WTC11 (cell line): Measurements from ENCODE around the gene SCAI.

Source experiments
- FOXP1 ChIP-seq: sonication (generic); formaldehyde crosslinking; IDR thresholded peaks from 2 replicates; pipeline ENCODE4 v1.8.0; 2022; ENCODE audit warnings: missing genetic modification reagents, mild to moderate bottlenecking, moderate library complexity, borderline replicate concordance
- NR2C2 ChIP-seq: sonication (generic); formaldehyde crosslinking; IDR thresholded peaks from 2 replicates; pipeline ENCODE4 v1.8.0; 2022; ENCODE audit warnings: mild to moderate bottlenecking, missing genetic modification reagents
- ZNF423 ChIP-seq: fragments of 250-450 bp; sonication (Bioruptor Pico); IDR thresholded peaks from 2 replicates; pipeline ENCODE4 v2.1.2; 2022; ENCODE audit warnings: mild to moderate bottlenecking, moderate library complexity
- TF ChIP-seq, protein P1 (sequence below): fragments of 200-600 bp; IDR thresholded peaks from 2 replicates; pipeline ENCODE4 v1.8.0; 2022; ENCODE audit warnings: antibody characterized with exemption

GRCh38 chr9:125141751-125142150 lies 1.6 kb downstream of the SCAI start:
- TF ChIP-seq NR2C2 (CRISPR knock-in tag) = no peak
- TF ChIP-seq FOXP1 (CRISPR knock-in tag) = no peak
- TF ChIP-seq, protein P1, sequence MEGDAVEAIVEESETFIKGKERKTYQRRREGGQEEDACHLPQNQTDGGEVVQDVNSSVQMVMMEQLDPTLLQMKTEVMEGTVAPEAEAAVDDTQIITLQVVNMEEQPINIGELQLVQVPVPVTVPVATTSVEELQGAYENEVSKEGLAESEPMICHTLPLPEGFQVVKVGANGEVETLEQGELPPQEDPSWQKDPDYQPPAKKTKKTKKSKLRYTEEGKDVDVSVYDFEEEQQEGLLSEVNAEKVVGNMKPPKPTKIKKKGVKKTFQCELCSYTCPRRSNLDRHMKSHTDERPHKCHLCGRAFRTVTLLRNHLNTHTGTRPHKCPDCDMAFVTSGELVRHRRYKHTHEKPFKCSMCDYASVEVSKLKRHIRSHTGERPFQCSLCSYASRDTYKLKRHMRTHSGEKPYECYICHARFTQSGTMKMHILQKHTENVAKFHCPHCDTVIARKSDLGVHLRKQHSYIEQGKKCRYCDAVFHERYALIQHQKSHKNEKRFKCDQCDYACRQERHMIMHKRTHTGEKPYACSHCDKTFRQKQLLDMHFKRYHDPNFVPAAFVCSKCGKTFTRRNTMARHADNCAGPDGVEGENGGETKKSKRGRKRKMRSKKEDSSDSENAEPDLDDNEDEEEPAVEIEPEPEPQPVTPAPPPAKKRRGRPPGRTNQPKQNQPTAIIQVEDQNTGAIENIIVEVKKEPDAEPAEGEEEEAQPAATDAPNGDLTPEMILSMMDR = no peak
- no peak for TF ChIP-seq ZNF423 (CRISPR knock-in tag)
